ENCODE measurements around the gene APOBEC3B.
A peak's percentile ranks its signal among the peaks of the same experiment; 100 is the strongest.

GRCh38 chr22:39012533-39013511 is 30.7 kb downstream of the APOBEC3B start:
- TF ChIP-seq MCM7 (IDR thresholded peaks at IDR 0.05): no peak
- TF ChIP-seq TSHZ1 (CRISPR knock-in tag; IDR thresholded peaks at IDR 0.05): no peak
- TF ChIP-seq CTCF (IDR thresholded peaks at IDR 0.05 in 2 of 3, conservative IDR thresholded peaks at IDR 0.05 in 1 of 3; ENCODE audit: insufficient read depth in 2 of 3, low read depth in 1 of 3, low read length in 3 of 3): peak; percentile 56 to 73 (median 69)
- no peak for TF ChIP-seq XRCC5 (IDR thresholded peaks at IDR 0.05; ENCODE audit: low read depth, low read length)
- no peak for TF ChIP-seq ZNF121 (CRISPR knock-in tag; conservative IDR thresholded peaks at IDR 0.05)
- TF ChIP-seq RNF2 (IDR thresholded peaks at IDR 0.05): no peak
- no peak for TF ChIP-seq KDM1A (IDR thresholded peaks at IDR 0.05)
- TF ChIP-seq CEBPB (tag; IDR thresholded peaks at IDR 0.05): no peak

Measured in K562 (cell line).